HEK293 (cell line): ENCODE data around the gene OCLN.
"Not testable (repeated sequence)": the region's sequence is repeated elsewhere in the genome, so short reads cannot be mapped to it uniquely, and the experiment has no call there.

Source experiments
- CTCF ChIA-PET: fragments of 350-600 bp; formaldehyde crosslinking; extraction: SDS; loops from one replicate; lab custom pipeline; 2021; ENCODE audit warnings: antibody characterized with exemption; lab: Yijun Ruan, JAX
- POLR2A ChIA-PET: fragments of 300-600 bp; formaldehyde crosslinking; extraction: SDS; loops from one replicate; lab custom pipeline; 2020; ENCODE audit warnings: antibody characterized with exemption, inconsistent platforms; lab: Yijun Ruan, JAX
- H3K27ac ChIP-seq: fragments of 200-500 bp; sonication (Bioruptor generic); 2 replicates; pipeline ENCODE4 v1.5.1; 2014; ENCODE audit warnings: low read depth, low read length, control low read depth, inconsistent platforms; ENCODE audit errors: extremely low read depth
- H3K36me3 ChIP-seq, 2 experiments: fragments of 200-500 bp in 1 of 2; sonication (Bioruptor generic) in 1 of 2; 1 replicate in 1 of 2; 2 replicates in 1 of 2; pipeline ENCODE4 v1.5.1; 2014 to 2017; ENCODE audit warnings: inconsistent platforms in 2 of 2, low read length in 2 of 2; ENCODE audit not compliant: control insufficient read depth in 2 of 2, insufficient read depth in 1 of 2
- H3K4me1 ChIP-seq: fragments of 200-500 bp; sonication (Bioruptor generic); 2 replicates; pipeline ENCODE4 v1.5.1; 2014; ENCODE audit warnings: mild to moderate bottlenecking, low read length, inconsistent platforms; ENCODE audit not compliant: control insufficient read depth, insufficient read depth
- H3K4me3 ChIP-seq: 2 replicates; pipeline ENCODE4 v1.5.1; 2011; ENCODE audit warnings: low read depth, mild to moderate bottlenecking, control low read depth, low read length, moderate library complexity
- H3K9me3 ChIP-seq: fragments of 200-500 bp; sonication (Bioruptor generic); 2 replicates; pipeline ENCODE4 v1.5.1; 2014; ENCODE audit warnings: low read depth, low read length, inconsistent platforms; ENCODE audit not compliant: control insufficient read depth, insufficient read depth
- GFI1B ChIP-seq: fragments of 450-650 bp; formaldehyde crosslinking; IDR thresholded peaks from 2 replicates; pipeline ENCODE4 v1.5.1; 2016; ENCODE audit warnings: missing biosample characterization, missing genetic modification characterization
- GLI4 ChIP-seq: fragments of 450-650 bp; formaldehyde crosslinking; IDR thresholded peaks from 2 replicates; pipeline ENCODE4 v1.5.1; 2016; ENCODE audit warnings: missing biosample characterization, missing genetic modification characterization
- HOXC10 ChIP-seq: sonication (generic); formaldehyde crosslinking; IDR thresholded peaks from 2 replicates; pipeline ENCODE4 v1.8.1; 2023; ENCODE audit warnings: mild to moderate bottlenecking, missing genetic modification reagents
- PRDM1 ChIP-seq: fragments of 450-650 bp; formaldehyde crosslinking; IDR thresholded peaks from 2 replicates; pipeline ENCODE4; 2016; ENCODE audit warnings: missing biosample characterization, missing genetic modification characterization
- SP2 ChIP-seq: fragments of 450-650 bp; formaldehyde crosslinking; IDR thresholded peaks from 2 replicates; pipeline ENCODE4 v1.5.1; 2016; ENCODE audit warnings: missing biosample characterization, missing genetic modification characterization
- ZFP3 ChIP-seq: fragments of 450-650 bp; formaldehyde crosslinking; IDR thresholded peaks from 2 replicates; pipeline ENCODE4 v1.5.1; 2016; ENCODE audit warnings: low read depth, missing biosample characterization, missing genetic modification characterization
- ZNF146 ChIP-seq: fragments of 450-650 bp; formaldehyde crosslinking; IDR thresholded peaks from 2 replicates; pipeline ENCODE4 v1.5.1; 2016; ENCODE audit warnings: missing biosample characterization, missing genetic modification characterization
- ZNF23 ChIP-seq: fragments of 450-650 bp; formaldehyde crosslinking; IDR thresholded peaks from 2 replicates; pipeline ENCODE4 v1.5.1; 2016; ENCODE audit warnings: missing biosample characterization, missing genetic modification characterization, borderline replicate concordance
- ZNF473 ChIP-seq: fragments of 450-650 bp; formaldehyde crosslinking; IDR thresholded peaks from 2 replicates; pipeline ENCODE4 v1.5.1; 2017; ENCODE audit warnings: missing biosample characterization, missing genetic modification characterization
- ZNF549 ChIP-seq: fragments of 450-650 bp; IDR thresholded peaks from 2 replicates; pipeline ENCODE4 v1.5.1; 2018; ENCODE audit warnings: missing biosample characterization, missing genetic modification characterization, mild to moderate bottlenecking, inconsistent platforms, moderate library complexity
- ZNF600 ChIP-seq: fragments of 450-650 bp; formaldehyde crosslinking; IDR thresholded peaks from 2 replicates; pipeline ENCODE4 v1.5.1; 2016; ENCODE audit warnings: missing biosample characterization, missing genetic modification characterization
- ZNF623 ChIP-seq: fragments of 450-650 bp; formaldehyde crosslinking; IDR thresholded peaks from 2 replicates; pipeline ENCODE4 v1.5.1; 2016; ENCODE audit warnings: missing biosample characterization, missing genetic modification characterization
- ZNF658 ChIP-seq: fragments of 450-650 bp; formaldehyde crosslinking; IDR thresholded peaks from 2 replicates; pipeline ENCODE4; 2016; ENCODE audit warnings: missing biosample characterization, missing genetic modification characterization
- ZNF670 ChIP-seq: fragments of 450-650 bp; formaldehyde crosslinking; IDR thresholded peaks from 2 replicates; pipeline ENCODE4 v1.5.1; 2016; ENCODE audit warnings: missing biosample characterization, missing genetic modification characterization, low read depth
- TF ChIP-seq, protein P1 (sequence below): fragments of 450-650 bp; formaldehyde crosslinking; IDR thresholded peaks from 2 replicates; pipeline ENCODE4 v1.5.1; 2016; ENCODE audit warnings: missing biosample characterization, missing genetic modification characterization
- TF ChIP-seq, protein P2 (sequence below): fragments of 450-650 bp; formaldehyde crosslinking; optimal IDR thresholded peaks from 2 replicates; pipeline ENCODE3; 2016; ENCODE audit warnings: missing biosample characterization, mild to moderate bottlenecking, missing genetic modification characterization
- TF ChIP-seq, protein P3 (sequence below): fragments of 450-650 bp; formaldehyde crosslinking; IDR thresholded peaks from 2 replicates; pipeline ENCODE4 v1.5.1; 2016; ENCODE audit warnings: missing biosample characterization, missing genetic modification characterization

The OCLN gene

DNA sequence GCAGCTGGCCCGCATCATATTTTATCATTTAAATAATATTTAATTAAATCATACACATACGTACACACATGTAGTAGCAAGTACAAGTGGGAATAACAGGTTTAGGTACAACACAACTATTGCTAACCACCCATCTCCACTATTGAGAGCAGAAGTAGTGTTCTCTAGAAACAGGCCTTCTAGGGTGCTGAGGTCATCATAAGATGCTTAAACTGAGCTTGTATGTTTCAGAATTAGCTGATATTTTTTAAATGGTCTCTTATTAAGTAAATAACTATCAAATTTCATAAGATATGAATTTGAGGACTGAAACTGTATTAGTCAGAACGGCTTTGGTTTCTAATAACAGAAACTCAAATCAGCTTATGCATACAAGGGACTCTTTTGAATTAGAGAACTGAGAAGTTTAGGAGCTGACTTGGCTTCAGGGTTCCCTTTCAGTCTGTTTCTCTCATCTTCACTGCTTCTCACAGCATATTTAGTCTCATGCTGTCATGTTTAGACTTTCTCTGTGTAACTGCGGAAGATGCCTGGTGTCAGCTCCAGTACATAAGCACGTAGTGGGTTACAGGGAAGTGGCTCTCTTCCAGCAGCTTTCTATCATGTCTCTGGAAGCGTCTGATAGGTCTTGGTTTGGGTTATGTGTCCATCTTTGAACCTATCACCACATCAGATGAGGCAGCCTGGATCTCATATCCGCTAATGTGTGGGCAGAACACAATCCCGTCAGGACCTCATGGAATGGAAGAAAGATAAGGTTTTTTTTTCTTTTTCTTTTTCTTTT lies 25.0 kb upstream of the OCLN start:
- ChIA-PET CTCF (interaction anchor here (0.6 kb wide), 1 partner anchor 1182 kb away, joined by 3 read pairs; no protein-coding TSS in a partner anchor), POLR2A (no interaction called here)
- Histone ChIP-seq H3K4me1 (no peaks in the 10 kb centered on the region), H3K36me3 (no peaks in the 10 kb centered on the region), H3K4me3 (no peak overlapping the region), H3K9me3 (no peaks in the 10 kb centered on the region), H3K27ac (no peak overlapping the region)
- TF ChIP-seq ZNF549 (tag by site-specific recombination) = no peak
- no peak for TF ChIP-seq PRDM1
- no peak for TF ChIP-seq ZNF623 (tag by site-specific recombination)
- TF ChIP-seq ZNF670 (tag by site-specific recombination) = no peak
- TF ChIP-seq HOXC10 (CRISPR knock-in tag) = no peak
- TF ChIP-seq GFI1B = no peak

DNA sequence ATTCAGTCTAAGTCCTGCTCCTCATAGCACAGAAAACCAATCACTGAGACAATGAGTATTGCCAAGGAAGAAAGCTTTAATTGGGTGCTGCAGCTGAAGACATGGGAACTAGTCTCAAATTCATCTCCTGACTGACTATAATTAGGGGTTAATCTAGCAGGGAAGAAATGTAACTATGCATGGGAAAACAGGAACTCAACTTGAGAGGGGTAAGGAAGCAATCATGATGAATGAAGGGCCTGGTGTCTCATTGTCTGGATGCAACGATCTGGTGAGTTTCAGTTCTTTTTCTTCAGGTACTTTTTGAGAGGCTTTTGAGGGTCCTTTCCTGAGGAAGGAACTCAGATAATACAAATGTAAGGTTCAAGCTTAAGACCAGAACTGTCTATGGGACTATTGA lies 24.0 kb upstream of the OCLN start:
- CTCF ChIA-PET = interaction anchor here (1.4 kb wide), 1 partner anchor 445 kb away, joined by 4 read pairs; no protein-coding TSS in a partner anchor
- no peak overlapping the region for H3K4me3 ChIP-seq
- TF ChIP-seq ZFP3 (tag by site-specific recombination) (no peak), ZNF473 (tag by site-specific recombination) (no peak), SP2 (no peak), ZNF658 (tag by site-specific recombination) (no peak), GLI4 (no peak), ZNF23 (no peak), ZNF600 (no peak)
- TF ChIP-seq, protein P1, sequence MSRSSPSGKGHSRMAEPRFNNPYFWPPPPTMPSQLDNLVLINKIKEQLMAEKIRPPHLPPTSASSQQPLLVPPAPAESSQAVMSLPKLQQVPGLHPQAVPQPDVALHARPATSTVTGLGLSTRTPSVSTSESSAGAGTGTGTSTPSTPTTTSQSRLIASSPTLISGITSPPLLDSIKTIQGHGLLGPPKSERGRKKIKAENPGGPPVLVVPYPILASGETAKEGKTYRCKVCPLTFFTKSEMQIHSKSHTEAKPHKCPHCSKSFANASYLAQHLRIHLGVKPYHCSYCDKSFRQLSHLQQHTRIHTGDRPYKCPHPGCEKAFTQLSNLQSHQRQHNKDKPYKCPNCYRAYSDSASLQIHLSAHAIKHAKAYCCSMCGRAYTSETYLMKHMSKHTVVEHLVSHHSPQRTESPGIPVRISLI (tag by site-specific recombination) = no peak
- TF ChIP-seq, protein P2, sequence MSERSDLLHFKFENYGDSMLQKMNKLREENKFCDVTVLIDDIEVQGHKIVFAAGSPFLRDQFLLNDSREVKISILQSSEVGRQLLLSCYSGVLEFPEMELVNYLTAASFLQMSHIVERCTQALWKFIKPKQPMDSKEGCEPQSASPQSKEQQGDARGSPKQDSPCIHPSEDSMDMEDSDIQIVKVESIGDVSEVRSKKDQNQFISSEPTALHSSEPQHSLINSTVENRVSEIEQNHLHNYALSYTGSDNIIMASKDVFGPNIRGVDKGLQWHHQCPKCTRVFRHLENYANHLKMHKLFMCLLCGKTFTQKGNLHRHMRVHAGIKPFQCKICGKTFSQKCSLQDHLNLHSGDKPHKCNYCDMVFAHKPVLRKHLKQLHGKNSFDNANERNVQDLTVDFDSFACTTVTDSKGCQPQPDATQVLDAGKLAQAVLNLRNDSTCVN (tag by site-specific recombination) = no peak
- H3K27ac ChIP-seq = no peak overlapping the region
- no peaks in the 10 kb centered on the region for H3K9me3 ChIP-seq
- POLR2A ChIA-PET = no interaction called here
- no peaks in the 10 kb centered on the region for H3K4me1 ChIP-seq
- H3K36me3 ChIP-seq = no peaks in the 10 kb centered on the region

DNA sequence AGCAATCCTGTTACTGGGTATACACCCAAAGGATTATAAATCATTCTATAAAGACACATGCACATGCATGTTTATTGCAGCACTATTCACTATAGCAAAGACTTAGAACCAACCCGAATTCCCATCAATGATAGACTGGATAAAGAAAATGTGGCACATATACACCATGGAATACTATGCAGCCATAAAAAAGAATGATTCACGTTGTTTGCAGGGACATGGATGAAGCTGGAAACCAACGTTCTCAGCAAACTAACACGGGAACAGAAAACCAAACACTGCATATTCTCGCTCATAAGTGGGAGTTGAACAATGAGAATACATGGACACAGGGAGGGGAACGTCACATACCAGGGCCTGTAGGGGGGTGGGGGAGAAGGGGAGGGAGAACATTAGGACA lies 21.1 kb upstream of the OCLN start:
- H3K4me1 ChIP-seq, H3K27ac ChIP-seq, H3K4me3 ChIP-seq: not testable (repeated sequence)
- TF ChIP-seq, protein P3, sequence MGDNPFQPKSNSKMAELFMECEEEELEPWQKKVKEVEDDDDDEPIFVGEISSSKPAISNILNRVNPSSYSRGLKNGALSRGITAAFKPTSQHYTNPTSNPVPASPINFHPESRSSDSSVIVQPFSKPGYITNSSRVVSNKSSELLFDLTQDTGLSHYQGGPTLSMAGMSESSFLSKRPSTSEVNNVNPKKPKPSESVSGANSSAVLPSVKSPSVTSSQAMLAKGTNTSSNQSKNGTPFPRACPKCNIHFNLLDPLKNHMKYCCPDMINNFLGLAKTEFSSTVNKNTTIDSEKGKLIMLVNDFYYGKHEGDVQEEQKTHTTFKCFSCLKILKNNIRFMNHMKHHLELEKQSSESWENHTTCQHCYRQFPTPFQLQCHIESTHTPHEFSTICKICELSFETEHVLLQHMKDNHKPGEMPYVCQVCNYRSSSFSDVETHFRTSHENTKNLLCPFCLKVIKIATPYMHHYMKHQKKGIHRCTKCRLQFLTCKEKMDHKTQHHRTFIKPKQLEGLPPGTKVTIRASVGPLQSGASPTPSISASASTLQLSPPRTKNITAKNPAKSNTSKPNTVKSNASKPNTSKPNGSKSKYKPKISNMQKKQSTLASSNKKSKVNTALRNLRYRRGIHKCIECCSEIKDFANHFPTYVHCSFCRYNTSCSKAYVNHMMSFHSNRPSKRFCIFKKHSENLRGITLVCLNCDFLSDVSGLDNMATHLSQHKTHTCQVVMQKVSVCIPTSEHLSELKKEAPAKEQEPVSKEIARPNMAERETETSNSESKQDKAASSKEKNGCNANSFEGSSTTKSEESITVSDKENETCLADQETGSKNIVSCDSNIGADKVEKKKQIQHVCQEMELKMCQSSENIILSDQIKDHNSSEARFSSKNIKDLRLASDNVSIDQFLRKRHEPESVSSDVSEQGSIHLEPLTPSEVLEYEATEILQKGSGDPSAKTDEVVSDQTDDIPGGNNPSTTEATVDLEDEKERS (tag by site-specific recombination) = peak; percentile 63; the same call in 1 of the 2 replicates
- TF ChIP-seq ZNF146 = peak; percentile 96
- TF ChIP-seq, all 188 proteins: peak for 2; not testable (repeated sequence) for 186
- H3K9me3 ChIP-seq, CTCF ChIA-PET, H3K36me3 ChIP-seq, POLR2A ChIA-PET: not testable (repeated sequence)

DNA sequence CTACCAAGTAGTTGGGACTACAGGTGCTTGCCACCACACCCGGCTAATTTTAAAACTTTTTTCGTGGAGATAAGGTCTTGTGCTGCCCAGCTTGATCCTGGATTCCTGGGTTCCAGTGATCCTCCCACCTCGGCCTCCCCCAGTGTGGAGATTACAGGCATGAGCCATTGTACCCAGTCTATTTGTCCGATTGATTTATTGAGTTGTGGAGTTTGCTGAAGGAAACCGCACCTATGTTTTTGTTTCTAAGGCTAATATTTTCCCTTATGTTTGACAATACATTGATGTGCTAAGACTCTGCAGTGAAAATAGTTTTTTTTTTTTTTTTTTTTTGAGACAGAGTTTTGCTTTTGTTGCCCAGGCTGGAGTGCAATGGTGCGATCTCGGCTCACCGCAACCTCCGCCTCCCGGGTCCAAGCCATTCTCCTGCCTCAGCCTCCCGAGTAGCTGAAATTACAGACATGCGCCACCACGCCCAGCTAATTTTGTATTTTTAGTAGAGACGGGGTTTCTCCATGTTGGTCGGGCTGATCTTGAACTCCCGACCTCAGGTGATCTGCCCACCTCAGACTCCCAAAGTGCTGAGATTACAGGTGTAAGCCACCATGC lies 20.0 kb upstream of the OCLN start:
- H3K4me3 ChIP-seq, POLR2A ChIA-PET, H3K9me3 ChIP-seq, CTCF ChIA-PET, H3K4me1 ChIP-seq, H3K36me3 ChIP-seq, H3K27ac ChIP-seq: not testable (repeated sequence)
